GM21825 (cell line): ENCODE data around the gene OR13G1.
"Not testable (repeated sequence)": the region's sequence is repeated elsewhere in the genome, so short reads cannot be mapped to it uniquely, and the experiment has no call there.

Source experiments
- ATAC-seq: cut with Tn5 transposase; IDR thresholded peaks from one replicate; pipeline ENCODE4 v1.9.1; 2021; ENCODE audit warnings: mild to moderate bottlenecking, moderate library complexity; ENCODE audit not compliant: unreplicated experiment

Gene OR13G1, protein sequence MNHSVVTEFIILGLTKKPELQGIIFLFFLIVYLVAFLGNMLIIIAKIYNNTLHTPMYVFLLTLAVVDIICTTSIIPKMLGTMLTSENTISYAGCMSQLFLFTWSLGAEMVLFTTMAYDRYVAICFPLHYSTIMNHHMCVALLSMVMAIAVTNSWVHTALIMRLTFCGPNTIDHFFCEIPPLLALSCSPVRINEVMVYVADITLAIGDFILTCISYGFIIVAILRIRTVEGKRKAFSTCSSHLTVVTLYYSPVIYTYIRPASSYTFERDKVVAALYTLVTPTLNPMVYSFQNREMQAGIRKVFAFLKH

DNA sequence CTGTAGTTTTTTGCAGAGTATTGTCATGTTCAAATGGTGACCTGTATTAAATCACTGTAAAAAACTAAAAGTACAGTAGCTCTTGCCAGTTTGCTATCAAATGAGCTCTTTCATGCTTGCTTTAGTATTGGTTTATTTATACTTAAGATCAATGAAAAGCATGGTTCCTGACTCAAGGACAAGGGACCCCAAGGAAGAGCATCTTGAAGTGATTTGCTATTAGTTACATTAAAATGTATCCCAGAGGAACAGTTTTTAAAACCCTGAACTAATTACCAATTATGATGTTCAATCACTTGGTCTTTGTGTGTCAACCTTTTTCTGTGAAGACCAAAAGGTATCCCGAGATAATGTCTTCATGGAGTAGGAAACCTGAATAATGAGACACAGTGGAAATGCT is at the start of gene OR13G1:
Gene OR13G1 (minus strand): TSS at position 101 of the 400 bp plus-strand sequence. CDS start 6,698 bp downstream, outside the sequence.
- no peak for ATAC-seq

DNA sequence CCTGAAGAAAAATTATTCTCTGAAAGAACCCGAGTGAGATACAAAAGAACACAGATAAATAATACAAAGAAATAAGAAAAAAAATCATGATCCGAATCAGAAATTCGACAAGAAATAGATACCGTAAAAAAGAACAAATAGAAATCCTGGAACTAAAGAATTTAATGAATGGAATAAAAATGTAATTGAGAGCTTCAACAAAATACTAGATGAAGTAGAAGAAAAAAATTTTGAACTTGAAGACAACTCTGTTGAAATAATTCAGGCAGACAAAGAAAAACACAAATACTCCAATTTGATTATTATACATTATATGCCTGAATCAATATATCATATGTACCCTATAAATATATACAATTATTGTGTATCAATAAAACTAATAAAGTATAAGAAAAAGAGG is 41.7 kb upstream of the OR13G1 start:
- ATAC-seq = no peak

DNA sequence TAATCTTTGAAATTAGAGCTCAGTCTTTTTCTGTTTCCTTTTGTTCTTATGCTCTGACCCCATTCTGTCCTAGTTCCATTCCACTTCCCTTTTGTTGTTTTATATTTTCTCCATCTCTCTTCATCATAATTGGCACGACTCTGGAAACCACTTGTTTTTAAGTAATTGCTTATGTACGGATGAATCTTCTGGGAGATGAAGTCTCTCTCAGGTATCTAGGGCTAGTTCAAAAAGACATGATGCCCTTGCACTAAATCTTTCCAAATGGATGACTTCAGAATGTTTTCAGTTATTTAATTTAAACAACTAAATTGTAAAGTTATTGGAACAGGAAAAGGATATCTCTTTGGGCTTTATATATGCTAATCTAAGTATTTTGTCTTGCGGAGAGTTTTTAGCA is 37.0 kb upstream of the OR13G1 start, which contains the start of gene OR6F1:
Gene OR6F1 (minus strand): TSS at position 101 of the 400 bp plus-strand sequence. CDS start 3,891 bp downstream, outside the sequence.
- no peak for ATAC-seq

DNA sequence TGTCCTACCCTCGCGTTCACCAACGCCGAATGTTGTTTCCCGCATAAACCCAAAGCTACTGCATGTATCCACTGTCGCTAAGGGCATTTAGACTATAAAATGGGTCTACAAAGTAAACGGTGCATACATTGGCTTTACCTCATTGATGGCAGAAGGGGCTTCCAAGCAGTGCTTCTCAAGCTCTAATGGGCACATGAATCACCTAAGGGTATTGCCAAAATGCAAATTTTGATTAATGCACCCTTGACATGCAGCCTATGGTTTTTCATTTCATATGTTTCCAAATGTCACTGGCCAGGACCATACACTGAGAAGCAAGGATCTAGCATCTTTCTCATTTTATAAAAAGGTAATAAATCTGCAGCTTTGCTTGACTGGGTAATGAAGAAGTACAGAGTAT is 34.2 kb upstream of the OR13G1 start:
- no peak for ATAC-seq

DNA sequence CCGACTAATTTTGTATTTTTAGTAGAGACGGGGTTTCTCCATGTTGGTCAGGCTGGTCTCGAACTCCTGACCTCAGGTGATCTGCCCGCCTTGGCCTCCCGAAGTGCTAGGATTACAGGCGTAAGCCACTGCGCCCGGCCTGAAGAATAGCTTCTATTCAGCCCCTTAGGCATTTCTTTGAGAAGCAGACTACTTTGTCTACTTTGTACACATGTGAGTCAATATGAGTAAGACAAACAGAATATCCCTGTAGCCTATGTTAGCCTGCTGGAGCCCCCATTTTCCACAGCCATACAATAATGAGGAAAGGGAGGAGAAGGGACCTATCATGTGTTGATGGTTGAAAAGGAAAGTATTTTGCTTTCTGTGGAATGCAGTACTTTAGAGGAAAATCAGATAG is 31.1 kb upstream of the OR13G1 start:
- ATAC-seq = not testable (repeated sequence)

DNA sequence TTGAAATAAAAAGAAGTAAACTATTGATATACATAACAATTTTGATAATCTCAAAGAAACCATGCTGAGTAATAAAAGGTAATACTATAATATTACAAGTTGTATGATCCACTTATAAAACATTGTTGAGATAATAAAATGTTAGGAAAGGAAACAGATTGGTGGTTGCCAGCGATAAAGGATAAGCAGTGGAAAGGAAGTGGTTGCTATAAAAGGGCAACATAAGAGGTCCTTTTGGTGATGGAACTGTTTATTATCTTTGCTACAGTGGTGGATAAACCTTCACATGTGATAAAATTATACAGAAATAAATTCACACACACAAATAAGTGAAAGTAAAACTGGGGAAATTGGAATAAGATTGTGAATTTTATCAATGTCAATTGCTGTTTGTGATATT is 21.8 kb upstream of the OR13G1 start:
- ATAC-seq = no peak

DNA sequence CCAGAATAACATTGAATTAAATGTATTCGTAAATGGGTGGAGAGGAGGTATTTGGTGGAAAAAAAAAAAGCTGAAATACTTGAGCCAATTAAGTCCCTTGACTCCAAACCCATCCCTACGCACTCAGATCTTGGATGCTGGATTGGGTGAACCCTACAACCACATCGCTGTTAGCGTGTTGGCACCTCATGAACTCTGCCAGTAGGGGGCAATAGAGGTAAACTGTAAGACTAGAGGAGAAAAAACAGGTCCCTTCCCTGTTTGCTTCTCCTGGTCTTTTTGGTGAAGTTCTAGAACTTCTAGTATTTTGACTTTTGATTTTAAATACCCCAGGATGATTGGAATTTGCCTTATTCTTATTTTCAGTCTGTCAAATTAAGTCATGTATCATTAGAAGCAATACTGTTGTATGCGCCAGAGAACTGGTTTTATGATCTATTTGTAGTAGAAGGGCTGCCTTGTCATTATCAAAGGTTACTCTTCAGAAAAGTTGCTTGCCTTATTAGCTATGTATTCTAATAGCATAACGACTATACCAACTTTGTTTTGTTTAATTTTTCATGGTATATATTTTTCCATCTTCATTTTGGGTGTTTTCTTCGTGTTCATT is 1.9 kb upstream of the OR13G1 start:
- peak; percentile 81 for ATAC-seq

DNA sequence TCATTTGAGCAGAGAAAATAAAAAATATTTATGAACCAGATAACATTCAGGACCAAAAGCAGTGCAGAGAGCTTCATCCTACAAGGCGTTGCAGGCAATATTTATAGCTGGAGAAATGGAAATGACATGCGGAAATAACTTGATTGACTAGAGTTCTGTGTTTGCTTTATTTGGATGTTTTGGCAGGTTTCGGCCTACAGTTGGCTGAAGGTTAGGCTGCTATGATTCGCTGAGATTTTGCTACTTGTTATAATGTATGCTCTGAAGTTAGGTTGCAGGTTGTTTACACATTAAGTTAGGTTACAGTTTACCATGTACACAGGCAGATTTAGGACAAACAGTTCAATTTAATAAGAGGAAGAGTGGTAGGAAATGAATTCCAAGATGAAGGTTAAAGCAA is 632 bp upstream of the OR13G1 start:
- no peak for ATAC-seq

DNA sequence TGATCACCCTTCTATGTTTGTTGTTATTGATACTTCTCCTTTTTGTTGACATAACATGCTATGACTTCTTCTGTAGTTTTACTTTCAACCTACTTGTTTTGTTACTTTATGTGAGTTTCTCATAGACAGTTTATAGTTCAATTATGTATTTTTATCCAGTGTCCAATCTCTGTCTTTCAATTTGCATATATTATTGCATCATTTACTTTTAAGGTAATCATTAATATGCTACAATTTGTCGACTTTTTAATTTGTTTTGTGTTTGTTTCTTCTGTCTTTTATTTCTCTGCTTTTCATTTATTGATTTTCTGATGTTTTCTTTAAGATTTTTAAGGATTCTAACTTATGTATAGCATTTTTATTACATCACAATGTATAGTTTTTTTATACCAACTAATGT is 10.3 kb downstream of the OR13G1 start:
- ATAC-seq = no peak

DNA sequence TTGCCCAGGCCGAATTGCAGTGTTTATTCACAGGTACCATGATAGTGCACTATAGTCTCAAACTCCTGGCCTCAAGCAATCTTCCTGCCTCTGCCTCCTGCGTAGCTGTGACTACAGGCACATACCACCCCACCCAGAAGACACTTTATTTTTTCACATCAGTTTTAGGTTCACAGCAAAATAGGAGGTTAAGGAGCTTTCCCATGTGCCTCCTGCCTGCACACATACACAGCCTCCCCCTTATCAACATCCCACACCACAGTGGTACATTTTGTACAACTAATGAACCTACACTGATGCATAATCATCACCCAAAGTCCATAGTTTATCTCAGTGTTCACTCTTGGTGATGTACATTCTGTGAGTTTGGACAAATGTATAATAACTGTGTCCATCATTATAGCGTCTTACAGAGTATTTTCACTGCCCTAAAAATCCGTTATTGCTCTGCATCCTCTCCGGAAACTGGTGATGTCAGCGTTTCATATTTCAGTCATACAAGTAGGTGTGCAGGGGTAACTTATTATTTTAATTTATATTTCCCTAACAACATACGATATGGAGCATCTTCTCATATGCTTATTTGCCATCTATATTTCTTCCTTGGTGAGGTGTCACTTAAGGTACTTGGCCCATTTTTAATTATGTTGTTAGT is 23.2 kb downstream of the OR13G1 start:
- ATAC-seq = no peak

DNA sequence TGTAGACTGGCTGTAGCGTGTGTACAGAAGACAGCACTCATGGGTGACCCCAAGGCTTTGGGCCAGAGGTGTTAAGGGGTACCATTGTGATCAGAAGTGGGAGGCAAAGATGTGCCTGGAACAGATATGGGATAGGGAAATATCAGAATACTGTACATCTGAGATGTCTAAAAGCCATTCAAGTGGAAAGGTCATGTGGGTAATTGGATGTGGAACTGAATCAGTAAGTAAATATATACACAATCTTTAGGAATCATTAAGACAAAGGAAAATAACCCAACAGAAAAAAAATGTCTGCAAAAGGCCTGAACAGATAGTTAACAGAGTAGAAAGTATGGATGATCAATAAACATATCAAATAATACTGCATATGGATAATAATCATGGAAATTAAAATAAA is 26.5 kb downstream of the OR13G1 start:
- no peak for ATAC-seq

DNA sequence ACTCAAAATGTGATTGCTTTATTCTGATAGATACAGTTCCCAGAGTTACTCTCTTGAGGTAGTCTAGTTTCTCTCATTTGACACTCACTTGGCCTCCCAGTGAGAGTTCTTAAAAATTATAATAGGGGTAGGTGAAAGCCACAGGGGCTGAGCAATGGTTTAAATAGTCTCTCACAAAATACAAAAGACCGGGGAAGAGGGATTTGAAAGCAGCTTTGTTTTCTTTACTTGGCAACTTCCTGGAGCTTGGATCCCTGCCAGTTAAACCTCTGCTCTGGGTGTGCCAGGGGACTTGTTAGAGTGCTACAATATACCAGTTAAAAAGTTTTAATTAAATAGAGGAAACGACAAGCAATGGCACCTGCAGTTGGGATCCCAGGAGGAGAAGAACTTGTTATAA is 31.7 kb downstream of the OR13G1 start:
- no peak for ATAC-seq

DNA sequence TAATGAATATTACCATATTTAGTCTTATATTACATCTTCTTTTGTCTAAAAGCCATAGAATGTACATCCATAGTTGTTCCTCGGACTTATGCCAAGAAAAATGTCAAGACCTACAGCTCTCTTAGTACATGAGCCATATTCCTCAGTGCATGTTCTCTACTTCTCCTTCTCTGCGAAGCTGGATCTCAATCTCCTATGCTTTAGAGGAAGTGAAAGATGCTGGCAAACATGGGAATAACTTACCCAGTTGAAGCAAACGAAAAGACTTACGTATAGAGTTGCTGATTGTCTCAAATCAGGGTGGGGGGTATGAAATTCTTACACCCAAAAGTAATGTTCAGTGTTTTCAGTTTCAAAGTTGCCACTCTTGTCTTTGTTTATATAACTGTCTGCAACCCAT is 32.7 kb downstream of the OR13G1 start:
- ATAC-seq = no peak

DNA sequence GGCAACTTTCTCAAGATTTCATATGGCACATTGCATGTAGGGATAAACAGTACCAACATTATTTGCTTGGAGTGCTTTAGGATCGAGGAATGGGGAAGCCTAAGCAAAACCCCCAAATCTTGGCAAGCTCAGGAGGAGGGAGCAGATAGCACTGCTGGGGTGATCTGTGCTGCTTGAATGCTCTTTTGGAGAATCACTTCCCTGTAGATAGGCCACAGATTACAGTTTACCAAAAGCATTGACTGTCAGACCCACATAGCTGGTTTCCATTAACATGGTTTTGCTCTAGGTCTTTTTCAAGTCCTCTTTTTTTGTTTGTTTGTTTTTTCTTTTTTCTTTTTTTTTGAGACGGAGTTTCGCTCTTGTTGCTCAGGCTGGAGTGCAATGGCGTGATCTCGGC is 36.8 kb downstream of the OR13G1 start:
- no peak for ATAC-seq

DNA sequence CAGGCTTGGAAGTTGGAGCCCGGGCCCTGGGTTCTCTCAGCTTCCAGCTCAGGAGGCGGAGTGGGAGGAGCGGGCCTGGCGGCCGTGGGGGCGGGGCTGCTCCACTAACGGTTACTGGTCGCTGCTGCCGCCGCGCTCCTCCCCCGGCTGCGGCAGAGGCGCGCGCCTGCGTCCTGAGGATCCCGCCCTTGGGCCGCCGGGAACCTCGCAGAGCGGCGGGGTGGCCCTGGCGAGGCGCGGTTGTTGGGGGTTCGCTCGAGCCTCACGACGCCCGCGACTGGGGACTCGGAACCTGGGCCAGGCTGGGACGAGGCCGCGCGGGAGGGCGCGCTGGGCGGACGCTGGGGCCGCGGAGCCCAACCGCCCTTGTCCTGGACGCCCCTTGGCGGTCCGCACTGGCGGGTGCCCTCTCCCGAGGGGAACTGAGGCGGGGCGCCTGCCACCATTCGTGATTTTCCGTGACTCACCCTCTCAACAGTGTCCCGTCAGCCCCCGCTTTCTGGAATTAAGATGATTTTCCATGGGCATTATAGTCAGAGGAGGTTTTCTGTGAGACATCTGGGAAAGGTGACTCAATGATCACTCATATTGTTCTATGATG is 40.1 kb downstream of the OR13G1 start:
- ATAC-seq = no peak

DNA sequence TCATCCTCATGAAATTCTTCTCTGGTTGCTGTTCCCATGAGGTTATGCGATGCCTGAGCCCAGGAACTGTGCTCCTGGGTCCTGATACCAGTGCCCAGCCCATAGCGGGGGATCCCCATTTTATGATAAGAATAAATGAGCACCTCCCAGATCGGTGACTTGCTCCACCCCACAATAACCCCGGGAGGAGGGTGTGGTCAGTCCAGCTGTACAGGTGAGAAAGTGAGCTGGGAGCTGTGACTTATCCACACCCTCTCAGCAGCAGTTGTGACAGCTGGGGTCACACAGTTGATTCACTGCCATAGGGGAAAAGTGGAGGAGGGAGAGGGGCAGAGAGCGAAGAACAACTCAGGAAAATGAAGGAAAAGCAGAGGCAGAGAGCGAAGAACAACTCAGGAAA is 40.8 kb downstream of the OR13G1 start:
- no peak for ATAC-seq

DNA sequence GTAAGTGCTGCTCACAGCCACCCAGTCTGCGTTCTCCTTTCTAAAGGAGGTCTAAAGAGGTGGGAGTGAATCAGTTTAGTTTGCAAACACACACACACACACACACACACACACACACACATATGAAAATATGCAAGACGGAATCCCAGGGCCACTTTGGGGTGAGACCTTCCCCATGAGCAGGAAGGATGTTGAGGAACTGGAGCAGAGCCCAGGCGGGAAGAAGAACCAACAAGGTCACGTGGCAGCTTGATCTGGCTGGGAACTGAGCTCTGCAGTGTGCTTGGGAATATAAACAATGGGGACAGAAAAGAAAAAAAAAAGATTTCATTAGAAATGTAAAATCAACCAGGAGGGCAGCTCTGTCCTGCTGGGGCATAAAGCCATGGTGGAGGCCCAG is 41.5 kb downstream of the OR13G1 start:
- ATAC-seq = no peak

DNA sequence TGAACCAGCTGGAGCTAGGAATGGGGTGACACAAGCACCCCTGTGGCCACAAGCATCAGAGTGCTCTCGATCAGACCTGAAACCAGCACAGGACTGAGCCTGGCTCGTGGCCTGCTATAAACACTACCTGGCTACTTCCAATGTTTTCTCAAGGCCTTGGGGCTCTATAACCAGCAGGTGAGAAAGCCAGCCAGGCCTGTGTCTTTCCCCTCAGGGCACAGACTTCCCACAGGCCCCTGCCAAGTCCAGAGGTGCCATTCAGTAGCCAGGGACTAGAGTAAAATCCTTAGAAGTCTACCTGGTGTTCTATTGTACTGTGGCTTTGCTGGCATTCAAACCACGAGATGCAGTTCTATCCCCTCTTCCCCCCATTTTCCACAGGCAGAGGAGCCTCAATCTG is 51.6 kb downstream of the OR13G1 start:
- no peak for ATAC-seq
